Thoracic aorta (tissue), 2 donors: ENCODE results near the gene KIF26B. TPM values are rescaled to one million over a fixed set of nuclear protein-coding genes. Genes with fewer than 3 reads are reported as not detected.

Source experiments
- ATAC-seq: fragments of 150-250 bp; one replicate; pipeline ENCODE4 v1.8.0; 2017; ENCODE audit warnings: low read depth; ENCODE audit not compliant: insufficient number of reproducible peaks, low FRiP score
- DNase-seq: peaks from one replicate; pipeline ENCODE4 v3.0.0-alpha.2; 2020; ENCODE audit warnings: low spot score
- H3K27ac ChIP-seq, 2 donors: fragments of 200-600 bp; sonication (generic); 1 replicate in 1 of 2; 2 replicates in 1 of 2; pipeline ENCODE4 v1.5.1; 2016; ENCODE audit warnings: mild to moderate bottlenecking in 2 of 2, moderate library complexity in 2 of 2
- H3K27me3 ChIP-seq: fragments of 200-600 bp; sonication (generic); replicated peaks from 2 replicates; pipeline ENCODE4 v1.6.0; 2016; ENCODE audit warnings: mild to moderate bottlenecking; ENCODE audit not compliant: insufficient read depth
- H3K36me3 ChIP-seq: fragments of 200-600 bp; sonication (generic); one replicate; pipeline ENCODE4 v1.5.1; 2016
- H3K4me1 ChIP-seq, 2 donors: fragments of 200-600 bp; sonication (generic); 1 replicate in 1 of 2; 2 replicates in 1 of 2; pipeline versions ENCODE4 v1.5.1 to v1.6.0; 2016; ENCODE audit warnings: low read depth in 2 of 2, mild to moderate bottlenecking in 1 of 2; ENCODE audit not compliant: control insufficient read depth in 1 of 2
- H3K4me3 ChIP-seq: fragments of 200-600 bp; sonication (generic); 2 replicates; pipeline ENCODE4 v1.5.1; 2016; ENCODE audit warnings: mild to moderate bottlenecking
- H3K9me3 ChIP-seq: fragments of 200-600 bp; sonication (generic); 2 replicates; pipeline ENCODE4 v1.5.1; 2016
- total RNA-seq, 2 donors: library from RNA; depleted of rRNA; stranded (reverse); fragments of >200 nt; gene quantifications; one replicate each; pipeline versions ENCODE4 v1.1.0 to v1.2.3, GENCODE V29; 2016
- TF ChIP-seq, protein P1 (sequence below): fragments of 200-600 bp; sonication (generic); IDR thresholded peaks from one replicate; pipeline ENCODE4 v1.5.1; 2019; ENCODE audit warnings: antibody characterized with exemption

The KIF26B gene
- total RNA-seq, 2 donors from 2014 or later: 0.14 to 0.41 TPM

DNA sequence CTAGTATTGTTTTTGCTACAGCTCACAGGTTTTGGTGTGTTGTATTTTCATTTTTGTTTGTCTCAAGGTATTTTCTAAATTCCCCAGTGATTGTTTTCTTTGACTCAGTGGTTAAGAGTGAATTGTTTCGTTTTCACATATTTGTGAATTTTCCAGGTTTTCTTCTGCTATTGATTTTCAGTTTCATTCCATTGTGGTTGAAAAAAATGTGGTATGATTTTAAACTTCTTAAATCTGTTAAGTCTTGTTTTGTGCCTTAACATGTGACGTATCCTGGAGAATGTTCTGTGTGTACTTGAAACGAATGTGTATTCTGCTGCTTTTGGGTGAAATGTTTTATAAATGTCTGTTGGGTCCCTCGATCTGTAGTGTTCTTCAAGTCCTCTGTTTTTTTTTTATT is 117.9 kb downstream of the KIF26B start:
- no peak for DNase-seq
- Histone ChIP-seq H3K36me3 (no peaks in the 10 kb centered on the region), H3K4me3 (no peak overlapping the region), H3K9me3 (no peaks in the 10 kb centered on the region), H3K27ac (no peak overlapping the region), H3K4me1 (no peaks in the 10 kb centered on the region), H3K27me3 (no peaks in the 10 kb centered on the region)
- ATAC-seq: no peak
- TF ChIP-seq, protein P1, sequence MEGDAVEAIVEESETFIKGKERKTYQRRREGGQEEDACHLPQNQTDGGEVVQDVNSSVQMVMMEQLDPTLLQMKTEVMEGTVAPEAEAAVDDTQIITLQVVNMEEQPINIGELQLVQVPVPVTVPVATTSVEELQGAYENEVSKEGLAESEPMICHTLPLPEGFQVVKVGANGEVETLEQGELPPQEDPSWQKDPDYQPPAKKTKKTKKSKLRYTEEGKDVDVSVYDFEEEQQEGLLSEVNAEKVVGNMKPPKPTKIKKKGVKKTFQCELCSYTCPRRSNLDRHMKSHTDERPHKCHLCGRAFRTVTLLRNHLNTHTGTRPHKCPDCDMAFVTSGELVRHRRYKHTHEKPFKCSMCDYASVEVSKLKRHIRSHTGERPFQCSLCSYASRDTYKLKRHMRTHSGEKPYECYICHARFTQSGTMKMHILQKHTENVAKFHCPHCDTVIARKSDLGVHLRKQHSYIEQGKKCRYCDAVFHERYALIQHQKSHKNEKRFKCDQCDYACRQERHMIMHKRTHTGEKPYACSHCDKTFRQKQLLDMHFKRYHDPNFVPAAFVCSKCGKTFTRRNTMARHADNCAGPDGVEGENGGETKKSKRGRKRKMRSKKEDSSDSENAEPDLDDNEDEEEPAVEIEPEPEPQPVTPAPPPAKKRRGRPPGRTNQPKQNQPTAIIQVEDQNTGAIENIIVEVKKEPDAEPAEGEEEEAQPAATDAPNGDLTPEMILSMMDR: no peak

DNA sequence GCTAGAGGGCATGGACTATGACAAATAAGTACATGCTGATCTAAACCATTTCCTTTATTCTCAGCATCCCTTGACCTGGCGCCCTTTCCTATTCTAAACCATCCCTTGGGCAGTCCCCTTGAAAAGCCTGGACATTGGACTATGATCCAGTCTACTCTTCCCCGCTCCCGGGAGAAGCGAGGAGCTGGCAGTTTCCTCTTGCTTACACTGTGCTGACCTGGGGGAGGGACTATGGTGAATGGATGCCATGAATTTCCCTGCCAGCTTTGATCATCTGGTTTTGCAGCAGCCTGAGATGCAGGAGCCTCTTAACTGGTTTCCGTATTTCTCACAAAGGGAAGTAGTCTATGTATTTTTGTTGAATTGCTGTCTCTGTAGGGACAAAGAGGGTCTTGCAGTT is 121.7 kb downstream of the KIF26B start:
- no peaks in the 10 kb centered on the region for H3K9me3 ChIP-seq
- H3K27me3 ChIP-seq: no peaks in the 10 kb centered on the region
- TF ChIP-seq, protein P1: no peak
- no peak overlapping the region for H3K27ac ChIP-seq
- H3K4me3 ChIP-seq: no peak overlapping the region
- no peak for DNase-seq
- H3K36me3 ChIP-seq: no peaks in the 10 kb centered on the region
- no peaks in the 10 kb centered on the region for H3K4me1 ChIP-seq
- ATAC-seq: no peak

DNA sequence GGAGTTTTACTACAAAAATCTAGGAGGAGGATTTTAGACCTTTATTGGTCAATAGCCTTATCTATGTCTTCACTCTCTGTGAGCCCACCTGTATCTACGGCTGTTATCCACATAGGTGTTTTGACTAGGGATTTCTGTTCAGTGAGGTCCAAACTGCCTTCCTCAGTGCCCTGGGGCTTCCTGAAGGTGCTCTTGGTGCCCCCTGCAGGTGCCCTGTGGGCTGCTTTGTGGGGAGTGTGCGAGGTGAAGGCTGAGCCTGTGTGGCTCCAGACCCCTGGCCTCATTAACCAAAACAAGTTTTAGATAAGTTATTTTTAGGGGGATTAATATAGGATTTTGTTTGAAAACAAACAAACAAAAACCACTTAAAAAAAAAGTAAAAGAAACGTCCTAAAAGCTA is 122.5 kb downstream of the KIF26B start:
- TF ChIP-seq, protein P1: no peak
- no peak overlapping the region for H3K4me3 ChIP-seq
- no peaks in the 10 kb centered on the region for H3K4me1 ChIP-seq
- no peak overlapping the region for H3K27ac ChIP-seq
- no peaks in the 10 kb centered on the region for H3K36me3 ChIP-seq
- no peaks in the 10 kb centered on the region for H3K27me3 ChIP-seq
- ATAC-seq (no peak), DNase-seq (no peak)
- no peaks in the 10 kb centered on the region for H3K9me3 ChIP-seq

DNA sequence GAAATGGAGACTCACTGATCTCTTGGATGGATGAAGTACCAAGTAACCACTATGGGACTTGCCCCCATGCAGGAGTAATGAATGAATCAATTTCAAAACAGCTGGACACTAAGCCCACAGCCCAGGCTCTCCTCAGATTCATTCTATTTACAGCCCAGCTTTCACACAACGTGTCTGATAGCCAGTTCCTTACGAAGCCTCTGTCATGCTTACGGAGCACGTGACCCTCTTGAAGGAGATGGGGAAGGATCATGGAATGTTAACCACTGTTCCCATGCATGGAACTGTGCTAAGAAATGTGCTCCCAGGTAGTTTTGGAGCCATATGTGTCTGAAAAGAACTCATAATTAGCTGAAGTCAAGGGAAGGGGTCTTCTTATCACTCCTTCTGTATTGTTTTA is 124.1 kb downstream of the KIF26B start:
- DNase-seq (no peak), ATAC-seq (no peak)
- Histone ChIP-seq H3K36me3 (no peaks in the 10 kb centered on the region), H3K27ac (no peak overlapping the region), H3K27me3 (no peaks in the 10 kb centered on the region), H3K4me1 (no peaks in the 10 kb centered on the region), H3K4me3 (no peak overlapping the region), H3K9me3 (no peaks in the 10 kb centered on the region)
- TF ChIP-seq, protein P1: no peak

DNA sequence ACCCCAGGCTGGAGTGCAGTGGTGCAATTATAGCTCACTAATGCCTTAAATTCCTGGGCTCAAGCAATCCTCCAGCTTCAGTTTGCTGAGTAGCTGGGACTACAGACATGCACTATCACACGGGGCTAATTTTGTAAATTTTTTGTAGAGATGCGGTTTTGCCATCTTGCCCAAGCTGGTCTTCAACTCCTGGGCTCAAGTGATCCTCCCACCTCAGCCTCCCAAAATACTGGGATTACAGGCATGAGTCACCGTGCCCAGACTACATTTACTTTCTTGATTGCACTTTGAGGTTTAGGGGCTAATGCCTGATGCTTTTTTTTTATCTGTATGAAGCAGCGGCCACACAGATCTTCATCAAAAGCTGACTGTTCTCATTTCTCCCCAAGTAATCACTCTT is 124.6 kb downstream of the KIF26B start:
- Histone ChIP-seq H3K9me3 (no peaks in the 10 kb centered on the region), H3K36me3 (no peaks in the 10 kb centered on the region), H3K27me3 (no peaks in the 10 kb centered on the region), H3K4me3 (no peak overlapping the region), H3K4me1 (no peaks in the 10 kb centered on the region), H3K27ac (no peak overlapping the region)
- DNase-seq (no peak), ATAC-seq (no peak)
- TF ChIP-seq, protein P1: no peak
